PC-3 (cell line): ENCODE data around the gene SLC1A6. TPM values are rescaled to one million over a fixed set of nuclear protein-coding genes. Genes with fewer than 3 reads are reported as not detected.

Source experiments
- ATAC-seq: fragments of 200-7000 bp; cut with Tn5 transposase; 2 replicates; pipeline ENCODE4 v1.9.1; 2020; ENCODE audit warnings: mild to moderate bottlenecking, moderate library complexity
- BruUV-seq: library from RNA; stranded (reverse); fragments of 400-500 nt; replicated peaks from 2 replicates; lab custom pipeline; 2021; lab: Mats Ljungman, UMichigan
- CTCF ChIA-PET: fragments of 300-600 bp; sonication (Branson Sonifier 250); formaldehyde crosslinking; loops from one replicate; lab custom pipeline; 2022; ENCODE audit warnings: antibody characterized with exemption; lab: Charles Lee
- POLR2A ChIA-PET: fragments of 300-600 bp; sonication (Branson Sonifier 250); formaldehyde crosslinking; loops from one replicate; lab custom pipeline; 2022; ENCODE audit warnings: antibody characterized with exemption; ENCODE audit not compliant: unreplicated experiment; lab: Charles Lee
- DNase-seq: peaks from one replicate; pipeline ENCODE4 v3.0.0-alpha.2; 2015
- H2AFZ ChIP-seq: fragments of 300-600 bp; sonication (generic); 2 replicates; pipeline ENCODE4 v1.6.0; 2016; ENCODE audit warnings: antibody characterized with exemption, low read length
- H3F3A ChIP-seq: fragments of 300-600 bp; sonication (generic); one replicate; pipeline ENCODE4 v1.6.0; 2017; ENCODE audit warnings: antibody characterized with exemption, low read length, control low read depth, mild to moderate bottlenecking; ENCODE audit not compliant: unreplicated experiment
- H3K27ac ChIP-seq: fragments of 300-600 bp; sonication (generic); 2 replicates; pipeline ENCODE4 v1.5.1; 2016; ENCODE audit warnings: mild to moderate bottlenecking, low read length
- H3K27me3 ChIP-seq: fragments of 300-600 bp; sonication (generic); 2 replicates; pipeline ENCODE4 v1.6.1; 2016; ENCODE audit warnings: low read length, mixed read lengths
- H3K36me3 ChIP-seq: fragments of 300-600 bp; sonication (generic); 2 replicates; pipeline ENCODE4 v1.6.1; 2016; ENCODE audit warnings: low read depth, mixed run types, low read length, mixed read lengths
- H3K4me1 ChIP-seq: fragments of 300-600 bp; sonication (generic); 2 replicates; pipeline ENCODE4 v1.5.1; 2016; ENCODE audit warnings: low read length; ENCODE audit not compliant: insufficient read depth
- H3K4me2 ChIP-seq: fragments of 300-600 bp; sonication (generic); 2 replicates; pipeline ENCODE4 v1.6.0; 2016; ENCODE audit warnings: low read length
- H3K4me3 ChIP-seq: fragments of 300-600 bp; sonication (generic); 2 replicates; pipeline ENCODE4 v1.5.1; 2016; ENCODE audit warnings: mild to moderate bottlenecking, low read length, mixed read lengths
- H3K79me2 ChIP-seq: fragments of 300-600 bp; sonication (generic); 2 replicates; pipeline ENCODE4 v1.6.1; 2017; ENCODE audit warnings: low read length, mixed read lengths
- H3K9ac ChIP-seq: fragments of 300-600 bp; sonication (generic); 2 replicates; pipeline ENCODE4 v1.6.0; 2016; ENCODE audit warnings: mild to moderate bottlenecking, low read length
- H3K9me2 ChIP-seq: fragments of 300-600 bp; sonication (generic); replicated peaks from 2 replicates; pipeline ENCODE4 v1.6.1; 2016; ENCODE audit warnings: mixed run types, low read length, mixed read lengths
- H3K9me3 ChIP-seq: fragments of 300-600 bp; sonication (generic); 2 replicates; pipeline ENCODE4 v1.6.1; 2016; ENCODE audit warnings: low read length, mixed read lengths
- H4K20me1 ChIP-seq: fragments of 300-600 bp; sonication (generic); 2 replicates; pipeline ENCODE4 v1.6.1; 2016; ENCODE audit warnings: low read length, mixed read lengths
- CTCF ChIP-seq: fragments of 300-600 bp; sonication (generic); conservative IDR thresholded peaks from 2 replicates; pipeline ENCODE4 v1.5.1; 2017; ENCODE audit warnings: antibody characterized with exemption, low read depth, mild to moderate bottlenecking, low read length
- EZH2 ChIP-seq: fragments of 300-600 bp; sonication (generic); IDR thresholded peaks from one replicate; pipeline ENCODE4 v1.6.1; 2017; ENCODE audit warnings: antibody characterized with exemption, mild to moderate bottlenecking, low read length; ENCODE audit not compliant: unreplicated experiment
- EZH2phosphoT487 ChIP-seq: fragments of 300-600 bp; sonication (generic); IDR thresholded peaks from 2 replicates; pipeline ENCODE4 v1.6.1; 2018; ENCODE audit warnings: mild to moderate bottlenecking, antibody characterized with exemption, low read length, borderline replicate concordance
- intact Hi-C: fragments of 100-400 bp; cut with micrococcal nuclease; formaldehyde crosslinking; loops from 2 replicates; pipeline ENCODE4 v1.9.0; 2023
- total RNA-seq: library from RNA; depleted of rRNA; stranded (reverse); fragments of >200 nt; gene quantifications from 2 replicates; pipeline ENCODE4 v1.2.3, GENCODE V29; 2014

Gene SLC1A6
- total RNA-seq, 1 experiment from 2014 or later = 4.4 TPM

GRCh38 chr19:14944456-14944855 is 35.2 kb downstream of the SLC1A6 start:
- no peaks in the 10 kb centered on the region for H3K27me3 ChIP-seq
- ChIA-PET POLR2A (no interaction called here), CTCF (no interaction called here)
- H3K4me1 ChIP-seq = no peaks in the 10 kb centered on the region
- DNase-seq = no peak
- no peaks in the 10 kb centered on the region for H3K36me3 ChIP-seq
- H3K9ac ChIP-seq = no peak overlapping the region
- ATAC-seq = no peak
- H3K4me3 ChIP-seq = no peak overlapping the region
- intact Hi-C loops = no loop called here
- 0 out of 2 replicates have a peak, but pooled peaks cover 10% of the 10 kb centered on the region for H3K9me3 ChIP-seq
- no peaks in the 10 kb centered on the region for H3K9me2 ChIP-seq
- H3F3A ChIP-seq = no peaks in the 10 kb centered on the region
- H4K20me1 ChIP-seq = no peaks in the 10 kb centered on the region
- TF ChIP-seq EZH2phosphoT487 (no peak), EZH2 (no peak), CTCF (no peak)
- H2AFZ ChIP-seq = no peak overlapping the region
- H3K79me2 ChIP-seq = no peaks in the 10 kb centered on the region
- H3K27ac ChIP-seq = no peak overlapping the region
- H3K4me2 ChIP-seq = no peak overlapping the region
- no TSS peak for BruUV-seq

GRCh38 chr19:14943601-14944000 is 36.1 kb downstream of the SLC1A6 start:
- Histone ChIP-seq H3K4me1 (no peaks in the 10 kb centered on the region), H2AFZ (no peak overlapping the region), H3K79me2 (no peaks in the 10 kb centered on the region), H3K9ac (no peak overlapping the region), H4K20me1 (no peaks in the 10 kb centered on the region), H3K4me3 (no peak overlapping the region), H3K9me2 (no peaks in the 10 kb centered on the region), H3K9me3 (0 out of 2 replicates have a peak, but pooled peaks cover 10% of the 10 kb centered on the region), H3K27ac (no peak overlapping the region), H3K36me3 (no peaks in the 10 kb centered on the region), H3K27me3 (no peaks in the 10 kb centered on the region), H3K4me2 (no peak overlapping the region), H3F3A (no peaks in the 10 kb centered on the region)
- ATAC-seq = no peak
- no peak for DNase-seq
- POLR2A ChIA-PET = no interaction called here
- CTCF ChIA-PET = no interaction called here
- BruUV-seq = no TSS peak
- TF ChIP-seq CTCF (no peak), EZH2phosphoT487 (no peak), EZH2 (no peak)
- intact Hi-C loops = no loop called here

GRCh38 chr19:14941189-14941588 is 38.5 kb downstream of the SLC1A6 start, which contains the start of gene OR7C2:
Gene OR7C2 (plus strand): TSS chr19:14941489. CDS start chr19:14941489, 0 bp downstream.
- ATAC-seq (no peak), DNase-seq (no peak)
- intact Hi-C loops = no loop called here
- Histone ChIP-seq H3K9me2 (no peaks in the 10 kb centered on the region), H2AFZ (no peak within 1 kb of the TSS), H3K79me2 (no peaks in the 10 kb centered on the region), H3K4me1 (no peaks in the 10 kb centered on the region), H3K4me2 (no peak within 1 kb of the TSS), H3K4me3 (no peak within 1 kb of the TSS), H3K27ac (no peak within 1 kb of the TSS), H3K27me3 (no peaks in the 10 kb centered on the region), H3K36me3 (no peaks in the 10 kb centered on the region), H3K9me3 (0 out of 2 replicates have a peak, but pooled peaks cover 10% of the 10 kb centered on the region), H3K9ac (no peak within 1 kb of the TSS), H3F3A (no peaks in the 10 kb centered on the region), H4K20me1 (no peaks in the 10 kb centered on the region)
- TF ChIP-seq EZH2phosphoT487 (no peak), CTCF (no peak), EZH2 (no peak)
- CTCF ChIA-PET = no interaction called here
- no TSS peak for BruUV-seq
- POLR2A ChIA-PET = no interaction called here
